Thymus (tissue), 11 donors: ENCODE data around the gene EMP3. TPM values are rescaled to one million over a fixed set of nuclear protein-coding genes. Genes with fewer than 3 reads are reported as not detected.

Experiments used
- DNase-seq, 9 donors: peaks; one replicate each; pipeline ENCODE4 v3.0.0-alpha.2; 2013; ENCODE audit warnings: low spot score in 9 of 9, low read depth in 6 of 9, missing footprints in 1 of 9
- H3K27ac ChIP-seq, 2 donors: one replicate each; pipeline ENCODE4 v1.5.1; 2013; ENCODE audit warnings: control low read depth in 1 of 2, low read depth in 1 of 2, low read length in 1 of 2, mild to moderate bottlenecking in 1 of 2, moderate library complexity in 1 of 2
- H3K27me3 ChIP-seq, 2 donors: one replicate each; pipeline ENCODE4 v1.5.1; 2013; ENCODE audit warnings: low read length in 1 of 2; ENCODE audit not compliant: control insufficient read depth in 2 of 2, insufficient read depth in 1 of 2
- H3K36me3 ChIP-seq, 2 donors: one replicate each; pipeline ENCODE4 v1.5.1; 2013; ENCODE audit warnings: low read length in 1 of 2, mild to moderate bottlenecking in 1 of 2, moderate library complexity in 1 of 2; ENCODE audit not compliant: control insufficient read depth in 2 of 2, insufficient read depth in 2 of 2
- H3K4me1 ChIP-seq, 2 donors: one replicate each; pipeline ENCODE4 v1.5.1; 2013; ENCODE audit warnings: low read length in 2 of 2; ENCODE audit not compliant: control insufficient read depth in 2 of 2, insufficient read depth in 2 of 2
- H3K4me3 ChIP-seq, 2 donors: one replicate each; pipeline ENCODE4 v1.5.1; 2013; ENCODE audit warnings: low read length in 2 of 2, control low read depth in 1 of 2, mild to moderate bottlenecking in 1 of 2
- H3K9me3 ChIP-seq, 2 donors: one replicate each; pipeline ENCODE4 v1.5.1; 2013; ENCODE audit warnings: low read length in 1 of 2, mild to moderate bottlenecking in 1 of 2; ENCODE audit not compliant: control insufficient read depth in 2 of 2, insufficient read depth in 1 of 2
- WGBS: extraction: QIAGEN DNeasy Blood & Tissue Kit; methylation state at CpG from one replicate; pipeline ENCODE4 v1.1.7; 2013; 5-methylcytosine and 5-hydroxymethylcytosine counted together
- polyA plus RNA-seq: library from polyadenylated mRNA; stranded (reverse); fragments of 200-250 nt; gene quantifications from one replicate; pipeline ENCODE4 v1.2.3, GENCODE V29; 2013
- total RNA-seq: library from RNA; stranded (reverse); fragments of 120-200 nt; gene quantifications from one replicate; pipeline ENCODE4 v1.2.4, GENCODE V29; 2013
- donor health status: healthy.

The EMP3 gene
- total and polyA plus RNA-seq, 2 donors: 41.2 to 94.3 TPM

GRCh38 chr19:48373567-48373966 lies 48.2 kb downstream of the EMP3 start:
- no peaks in the 10 kb centered on the region for H3K9me3 ChIP-seq
- 96% methylated on average over 11 of the region's 11 CpGs for WGBS
- H3K27ac ChIP-seq: no peak overlapping the region
- no peaks in the 10 kb centered on the region for H3K36me3 ChIP-seq
- H3K4me1 ChIP-seq: no peaks in the 10 kb centered on the region
- no peak overlapping the region for H3K4me3 ChIP-seq
- no peak for DNase-seq
- H3K27me3 ChIP-seq: peaks cover 0 to 3% of the 10 kb centered on the region in 2 donors

DNA sequence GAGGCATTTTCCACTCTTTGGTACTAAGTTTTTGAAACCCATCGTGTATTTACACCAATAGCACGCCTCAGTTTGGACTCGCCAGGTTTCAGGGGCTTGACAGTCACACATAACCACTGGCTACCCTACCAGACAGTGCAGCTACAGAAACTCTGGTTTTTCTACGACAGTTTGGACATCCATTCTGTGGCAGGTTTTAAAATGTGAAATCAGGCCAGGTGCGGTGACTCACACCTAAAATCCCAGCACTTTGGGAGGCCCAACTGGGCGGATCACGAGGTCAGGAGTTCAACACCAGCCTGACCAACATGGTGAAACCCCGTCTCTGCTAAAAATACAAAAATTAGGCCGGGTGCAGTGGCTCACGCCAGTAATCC lies 52.8 kb downstream of the EMP3 start:
- peaks cover 0 to 3% of the 10 kb centered on the region in 2 donors for H3K27me3 ChIP-seq
- H3K9me3 ChIP-seq: no peaks in the 10 kb centered on the region
- no peak overlapping the region for H3K27ac ChIP-seq
- WGBS: 98% methylated on average over 10 of the region's 10 CpGs
- no peak overlapping the region for H3K4me3 ChIP-seq
- H3K36me3 ChIP-seq: peaks cover 18 to 23% of the 10 kb centered on the region in 2 donors
- no peak for DNase-seq
- H3K4me1 ChIP-seq: no peaks in the 10 kb centered on the region

DNA sequence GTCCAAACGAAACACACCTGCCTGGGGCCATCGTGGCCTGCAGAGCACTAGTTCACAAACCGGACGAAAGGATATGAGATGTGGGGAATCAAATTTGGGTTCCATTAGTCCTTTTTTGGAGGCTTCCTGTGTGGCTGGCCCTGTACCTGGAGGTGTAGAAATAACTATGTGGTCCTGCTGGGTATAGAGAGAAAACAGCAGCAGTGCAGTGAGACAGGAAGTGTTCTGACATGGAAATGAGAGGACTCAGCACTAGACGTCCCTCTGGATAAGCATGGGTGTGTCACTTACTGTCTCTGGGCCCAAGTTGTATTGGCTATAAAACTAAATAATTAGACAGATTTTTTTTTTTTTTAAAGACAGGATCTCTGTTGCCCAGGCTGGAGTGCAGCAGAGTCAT lies 53.7 kb downstream of the EMP3 start:
- Histone ChIP-seq H3K27me3 (no peaks in the 10 kb centered on the region), H3K9me3 (no peaks in the 10 kb centered on the region), H3K4me3 (no peak overlapping the region), H3K4me1 (no peaks in the 10 kb centered on the region), H3K27ac (no peak overlapping the region), H3K36me3 (peaks cover 26 to 32% of the 10 kb centered on the region in 2 donors)
- WGBS: 88% methylated on average over 5 of the region's 5 CpGs
- DNase-seq: no peak

Other genes starting within 250 kb of the EMP3 start
- gene PLA2G4C, start 214.7 kb upstream of the EMP3 start, total RNA-seq: 8.1 TPM
- 15.0 TPM for gene PLA2G4C, start 214.7 kb upstream of the EMP3 start, polyA plus RNA-seq
- 58.9 TPM for gene LIG1, start 155.2 kb upstream of the EMP3 start, total RNA-seq
- gene LIG1, start 155.2 kb upstream of the EMP3 start, polyA plus RNA-seq: 76.6 TPM
- gene ZSWIM9, start 154.9 kb upstream of the EMP3 start, total RNA-seq: 0.61 TPM
- 2.7 TPM for gene ZSWIM9, start 154.9 kb upstream of the EMP3 start, polyA plus RNA-seq
- 56.0 TPM for gene CARD8, start 69.6 kb upstream of the EMP3 start, total RNA-seq
- gene CARD8, start 69.6 kb upstream of the EMP3 start, polyA plus RNA-seq: 66.4 TPM
- 1.6 TPM for gene ZNF114, start 55.5 kb upstream of the EMP3 start, total RNA-seq
- gene ZNF114, start 55.5 kb upstream of the EMP3 start, polyA plus RNA-seq: 0.57 TPM
- gene TMEM143, start 38.4 kb downstream of the EMP3 start, total RNA-seq: 4.6 TPM
- gene TMEM143, start 38.4 kb downstream of the EMP3 start, polyA plus RNA-seq: 10.3 TPM
- not detected for gene SYNGR4, start 38.8 kb downstream of the EMP3 start, total RNA-seq
- 0.11 TPM for gene SYNGR4, start 38.8 kb downstream of the EMP3 start, polyA plus RNA-seq
- 20.7 TPM for gene KDELR1, start 66.0 kb downstream of the EMP3 start, total RNA-seq
- gene KDELR1, start 66.0 kb downstream of the EMP3 start, polyA plus RNA-seq: 81.0 TPM
- gene GRIN2D, start 68.1 kb downstream of the EMP3 start, total RNA-seq: 0.05 TPM
- 0.07 TPM for gene GRIN2D, start 68.1 kb downstream of the EMP3 start, polyA plus RNA-seq
- gene GRWD1, start 120.4 kb downstream of the EMP3 start, total RNA-seq: 20.2 TPM
- 8.4 TPM for gene GRWD1, start 120.4 kb downstream of the EMP3 start, polyA plus RNA-seq
- 0.19 TPM for gene KCNJ14, start 130.0 kb downstream of the EMP3 start, total RNA-seq
- gene KCNJ14, start 130.0 kb downstream of the EMP3 start, polyA plus RNA-seq: 0.78 TPM
- gene CYTH2, start 143.8 kb downstream of the EMP3 start, total RNA-seq: 32.0 TPM
- 42.4 TPM for gene CYTH2, start 143.8 kb downstream of the EMP3 start, polyA plus RNA-seq
- gene LMTK3, start 186.3 kb downstream of the EMP3 start, total RNA-seq: 0.19 TPM
- gene LMTK3, start 186.3 kb downstream of the EMP3 start, polyA plus RNA-seq: 1.5 TPM
- 0.09 TPM for gene SULT2B1, start 226.6 kb downstream of the EMP3 start, total RNA-seq
- gene SULT2B1, start 226.6 kb downstream of the EMP3 start, polyA plus RNA-seq: 4.3 TPM